ENCODE measurements around the gene DLGAP1.

DLGAP1 gene

DNA sequence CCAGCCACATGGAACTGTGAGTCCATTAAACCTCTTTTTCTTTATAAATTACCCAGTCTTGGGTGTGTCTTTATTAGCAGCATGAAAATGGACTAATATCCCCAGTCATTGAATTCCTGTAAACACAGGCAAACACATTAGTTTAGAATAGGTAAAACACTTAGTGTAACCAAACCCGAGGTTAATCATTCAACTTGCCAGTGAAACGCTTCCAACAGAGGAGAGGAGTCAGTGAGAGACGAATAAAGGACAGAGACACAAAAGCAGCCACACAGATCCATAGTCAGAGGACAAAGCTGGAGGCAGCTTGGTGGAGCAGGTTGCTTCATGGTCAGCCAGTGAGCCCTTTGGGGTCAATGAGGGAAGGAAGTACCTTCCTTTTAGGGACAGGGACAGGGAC is 657.1 kb downstream of the DLGAP1 start:
- DNase-seq = no peak

DNA sequence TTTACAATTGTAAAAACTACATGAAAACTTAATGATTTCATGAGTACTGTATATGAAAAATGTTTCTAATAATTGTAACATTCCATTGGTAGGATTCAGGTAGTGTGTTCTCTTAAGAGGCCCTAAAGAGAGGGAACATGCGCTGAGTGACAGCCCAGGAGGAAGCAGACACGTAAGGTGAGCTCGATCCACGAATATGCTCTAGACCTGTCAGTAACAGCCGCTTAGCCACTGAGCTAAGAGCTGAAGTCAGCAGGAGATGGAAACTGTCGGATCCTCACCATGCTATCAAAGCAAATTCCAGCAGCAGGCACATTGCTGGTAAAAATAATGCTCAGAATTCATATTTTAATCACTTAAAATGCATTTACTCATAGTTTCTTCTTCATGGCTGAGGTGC is 658.7 kb downstream of the DLGAP1 start:
- no peak for DNase-seq

DNA sequence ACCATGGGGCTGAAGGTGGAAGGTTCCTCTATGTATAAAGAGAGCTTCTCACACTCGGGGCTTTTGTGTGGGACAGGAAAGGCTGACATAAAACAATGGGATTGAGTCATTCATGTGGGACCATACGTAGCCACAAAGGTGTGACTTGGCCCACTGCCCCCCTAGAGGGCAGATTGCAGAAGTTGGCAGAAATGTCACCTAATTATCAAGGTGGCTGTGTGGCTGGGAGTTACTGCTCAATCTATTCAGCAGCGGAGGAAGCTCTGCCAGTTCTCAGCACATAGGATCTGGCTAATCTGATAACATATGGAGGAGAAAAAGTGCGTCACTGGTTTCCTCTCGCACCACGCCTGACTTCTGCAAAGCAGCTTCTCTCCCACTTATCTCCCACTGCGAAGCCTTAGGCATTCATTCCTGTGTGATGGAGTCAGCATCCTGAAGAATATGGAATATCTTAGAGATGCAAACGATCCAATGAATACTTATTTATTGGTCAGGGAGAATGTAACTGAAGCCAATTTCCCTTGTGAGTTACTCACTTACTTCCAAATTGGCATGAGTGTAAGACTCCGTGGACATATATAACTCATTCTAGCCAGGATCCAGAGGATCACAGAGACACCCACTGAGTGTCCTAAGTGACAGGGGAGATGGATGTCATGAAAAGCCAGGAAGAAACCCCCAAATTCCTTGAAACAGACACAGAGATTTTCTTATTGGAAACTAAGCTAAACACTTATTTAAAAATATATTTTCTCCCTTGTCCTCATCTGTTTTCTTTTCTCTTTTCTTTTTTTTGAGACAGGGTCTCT is 660.4 kb downstream of the DLGAP1 start:
- DNase-seq = no peak

DNA sequence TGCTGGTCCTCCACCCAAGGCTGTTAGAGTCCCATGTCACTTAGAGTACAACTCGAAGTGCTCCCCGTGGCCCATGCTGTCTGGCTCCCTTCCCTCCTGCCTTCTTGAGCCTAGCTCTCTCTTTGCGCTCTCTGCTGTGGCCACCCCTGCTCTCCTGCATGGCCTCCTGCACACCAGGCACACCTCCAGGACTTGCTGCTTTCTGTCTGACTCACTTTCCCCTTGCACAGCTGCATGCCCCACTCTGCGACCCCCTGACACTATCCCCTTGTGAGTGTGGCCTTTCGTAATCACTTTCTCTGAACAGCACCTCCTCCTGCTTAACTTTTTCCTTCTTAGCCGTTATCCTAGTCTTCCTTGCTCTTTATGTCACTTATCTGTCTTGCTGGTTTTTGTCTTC is 661.6 kb downstream of the DLGAP1 start:
- no peak for DNase-seq

DNA sequence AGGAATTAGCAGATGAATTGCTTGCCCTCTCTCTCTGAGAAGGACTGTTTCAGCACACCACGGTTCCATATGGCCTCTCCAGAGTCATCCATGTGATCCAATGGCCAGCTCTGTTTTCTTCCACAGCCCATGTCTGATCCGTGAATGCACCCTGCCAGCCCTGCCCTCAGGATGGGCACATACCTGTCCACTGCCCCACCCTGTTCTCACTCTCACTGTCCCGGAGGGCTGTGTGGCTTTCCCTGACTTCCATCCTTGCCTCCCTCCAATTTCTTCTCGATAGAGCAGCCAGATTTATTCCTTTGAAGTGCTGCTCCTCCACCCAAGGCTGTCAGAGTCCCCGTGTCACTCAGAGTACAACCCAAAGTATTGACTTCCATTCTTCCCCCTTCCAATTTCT is 662.0 kb downstream of the DLGAP1 start:
- no peak for DNase-seq

DNA sequence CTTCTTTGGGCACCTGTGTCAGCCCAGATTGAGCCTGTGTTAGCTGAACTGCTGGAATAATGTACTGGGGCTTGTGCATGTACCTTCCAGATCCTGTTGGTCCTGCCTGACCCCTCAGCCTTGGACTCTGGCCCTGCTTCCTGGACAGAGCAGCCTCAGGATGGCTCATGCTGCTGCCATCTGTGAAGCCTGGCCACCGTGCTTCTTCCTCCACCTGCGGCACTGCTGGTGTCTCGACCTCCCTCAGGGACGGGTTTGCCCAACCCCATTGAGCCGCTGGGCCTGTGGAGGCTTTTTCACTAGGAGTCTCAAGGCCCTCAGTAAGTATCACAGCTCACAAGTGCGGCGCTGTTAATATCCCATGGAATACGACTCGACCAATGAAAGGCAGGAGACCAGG is 662.4 kb downstream of the DLGAP1 start:
- no peak for DNase-seq

DNA sequence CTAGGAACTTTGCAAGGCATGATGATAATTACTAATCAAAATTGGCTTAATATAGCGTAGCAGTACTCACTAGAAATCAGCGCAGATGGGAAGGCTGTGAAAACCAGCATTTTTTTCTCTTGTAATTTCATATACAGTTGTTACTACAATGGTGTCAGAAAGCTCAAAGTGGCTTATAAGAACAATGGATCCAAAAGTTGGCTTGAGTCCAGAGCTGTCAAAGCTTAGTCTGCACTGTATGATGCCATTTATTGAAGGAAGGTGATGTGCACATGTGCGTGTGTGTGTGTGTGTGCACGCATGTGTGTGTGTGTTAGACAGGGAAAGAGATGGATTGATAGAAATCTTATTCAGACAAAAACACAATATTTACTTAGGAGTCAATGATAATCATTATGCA is 663.9 kb downstream of the DLGAP1 start:
- DNase-seq = no peak

DNA sequence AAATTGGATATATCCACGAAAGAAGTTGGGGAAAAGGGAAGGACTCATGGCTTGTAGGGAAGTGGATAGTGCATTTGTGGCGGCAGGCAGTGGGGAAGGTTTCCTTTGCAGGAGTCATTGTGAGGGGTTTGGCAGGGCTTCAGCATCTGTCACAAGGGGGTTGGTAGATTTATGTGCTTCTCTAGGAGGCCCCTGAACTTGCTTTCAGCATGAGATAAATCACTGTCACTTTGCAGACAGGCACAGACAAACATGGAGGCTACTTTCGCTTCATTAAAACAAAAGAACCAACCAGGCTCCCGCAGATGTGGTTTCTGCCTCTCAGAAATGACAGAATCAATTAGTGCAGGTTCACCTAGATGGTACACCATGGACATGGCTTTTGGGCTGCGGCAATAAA is 664.4 kb downstream of the DLGAP1 start:
- DNase-seq = no peak

DNA sequence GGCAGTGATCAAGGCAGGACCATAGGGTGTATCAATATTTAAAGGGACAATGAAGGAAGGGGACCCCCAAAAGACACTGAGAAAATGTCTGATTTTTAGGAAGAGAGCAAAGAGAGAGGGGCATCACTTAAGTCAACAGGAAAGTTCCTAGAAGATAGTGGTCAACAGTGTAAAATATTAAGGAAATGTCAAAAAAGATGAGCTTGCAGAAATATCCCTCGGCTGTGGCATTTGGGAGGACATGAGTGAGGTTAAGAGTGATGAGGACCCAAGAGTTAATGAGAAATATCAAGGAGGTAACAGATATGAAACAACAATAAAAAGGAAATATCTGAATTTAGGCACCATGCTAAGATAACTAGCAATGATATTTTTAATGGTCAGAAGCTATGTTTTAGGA is 665.6 kb downstream of the DLGAP1 start:
- no peak for DNase-seq

DNA sequence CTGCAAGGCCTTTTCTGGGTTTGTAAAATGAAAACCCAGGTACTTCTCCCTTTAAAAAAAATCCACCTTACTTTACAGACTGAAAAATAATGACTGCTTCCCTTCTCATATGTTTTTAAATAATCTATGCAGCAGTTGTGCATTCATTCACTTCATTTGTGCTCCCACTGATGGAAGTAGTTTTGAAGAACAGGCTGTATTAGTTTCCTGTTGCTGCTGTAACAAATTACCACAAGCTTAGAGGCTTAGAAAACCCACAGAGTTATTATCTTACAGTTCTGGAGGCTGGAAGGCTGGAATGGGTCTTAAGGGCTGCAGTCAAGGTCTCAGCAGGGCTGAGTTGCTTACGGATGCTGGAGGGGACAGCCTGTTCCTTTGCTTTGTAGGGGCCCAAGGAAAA is 670.2 kb downstream of the DLGAP1 start:
- no peak for DNase-seq

DNA sequence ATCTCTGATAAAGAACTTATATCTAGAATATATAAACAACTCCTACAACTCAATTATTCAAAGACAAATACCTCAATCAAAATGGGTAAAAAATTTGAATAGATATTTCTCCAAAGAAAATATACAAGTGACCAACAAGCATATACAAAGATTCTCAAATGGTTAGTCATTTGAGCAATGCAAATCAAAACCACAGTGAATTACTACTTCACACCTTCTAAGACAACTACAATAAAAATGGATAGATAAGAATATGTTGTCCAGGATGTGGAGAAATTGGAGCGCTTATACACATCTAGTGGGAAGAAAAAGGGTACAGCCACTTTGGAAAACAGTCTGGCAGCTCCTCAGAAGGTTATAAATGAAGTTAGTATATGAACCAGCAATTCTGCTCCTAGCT is 672.2 kb downstream of the DLGAP1 start:
- no peak for DNase-seq

DNA sequence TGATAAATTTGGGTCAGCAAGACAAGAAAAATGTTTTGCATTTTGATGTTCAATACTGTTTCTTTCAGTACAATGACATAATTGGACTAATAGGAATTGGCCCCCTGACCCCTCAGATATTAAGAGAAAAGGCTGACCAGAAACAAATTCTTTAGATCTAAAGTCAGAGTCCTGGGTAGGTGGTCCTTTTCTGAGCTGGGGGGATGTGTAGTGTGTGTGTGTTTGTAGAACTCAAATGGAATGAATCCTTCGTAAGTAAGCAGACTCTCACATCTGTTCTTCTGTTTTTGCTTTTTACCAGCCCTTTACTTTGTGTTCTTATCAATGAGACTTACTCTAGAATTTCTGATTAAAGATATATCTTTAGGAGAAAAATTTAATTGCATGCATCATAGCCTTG is 677.4 kb downstream of the DLGAP1 start:
- DNase-seq = no peak

DNA sequence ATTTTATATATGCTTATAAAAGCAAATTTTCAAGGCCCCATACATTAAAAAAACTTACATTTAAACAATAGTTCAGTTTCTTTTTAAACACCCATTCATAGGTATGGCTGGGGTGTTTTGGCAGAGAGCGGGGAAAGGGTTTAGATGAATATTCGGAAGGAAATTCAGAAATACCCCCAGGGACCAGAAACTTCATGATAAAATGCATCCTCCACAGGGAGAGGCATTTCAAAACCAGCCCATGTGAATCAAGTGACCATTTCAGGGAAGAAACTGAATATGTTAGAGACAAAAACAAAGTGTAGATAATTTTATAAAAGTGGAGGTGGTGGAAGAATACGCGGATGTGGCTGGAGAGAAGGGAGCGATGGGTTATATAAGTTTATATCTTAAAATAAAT is 678.0 kb downstream of the DLGAP1 start:
- no peak for DNase-seq

DNA sequence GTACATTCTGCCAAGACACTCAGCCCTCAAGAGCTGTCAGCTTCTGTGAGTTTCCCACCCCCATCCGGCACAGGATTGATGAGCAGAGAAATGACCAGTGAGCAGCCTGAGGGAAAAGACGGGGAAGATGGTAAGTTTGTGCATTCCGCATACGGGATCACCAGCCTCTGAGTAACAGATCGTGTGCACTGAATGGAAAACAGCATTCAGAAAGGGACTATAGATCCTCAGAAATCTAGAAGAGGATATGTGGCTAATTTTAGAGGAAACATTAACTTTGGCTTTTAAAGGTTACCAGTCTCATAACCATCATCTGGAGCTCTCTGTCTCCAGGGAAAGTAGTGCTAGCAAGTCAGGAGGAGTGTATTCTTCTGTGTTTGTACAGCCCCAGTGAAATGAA is 679.1 kb downstream of the DLGAP1 start:
- DNase-seq = no peak

DNA sequence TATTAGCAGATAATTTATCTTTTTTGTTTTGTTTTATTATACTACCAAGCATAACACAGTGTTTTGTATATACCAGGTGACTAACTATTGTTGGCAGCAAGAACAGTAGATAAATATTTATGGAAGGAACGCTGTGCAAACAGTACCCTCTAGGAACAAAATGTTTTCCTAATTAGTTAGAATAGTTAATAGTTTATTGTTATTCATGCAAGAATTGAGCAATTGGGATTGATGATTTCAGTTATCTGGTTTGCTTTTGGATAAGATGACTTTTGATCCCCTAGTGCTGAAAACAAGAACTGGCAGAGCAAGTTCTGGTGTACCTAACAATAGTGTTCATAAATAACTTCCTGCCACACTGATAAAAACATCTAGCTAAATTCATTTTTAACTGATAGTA is 681.8 kb downstream of the DLGAP1 start:
- DNase-seq = no peak

DNA sequence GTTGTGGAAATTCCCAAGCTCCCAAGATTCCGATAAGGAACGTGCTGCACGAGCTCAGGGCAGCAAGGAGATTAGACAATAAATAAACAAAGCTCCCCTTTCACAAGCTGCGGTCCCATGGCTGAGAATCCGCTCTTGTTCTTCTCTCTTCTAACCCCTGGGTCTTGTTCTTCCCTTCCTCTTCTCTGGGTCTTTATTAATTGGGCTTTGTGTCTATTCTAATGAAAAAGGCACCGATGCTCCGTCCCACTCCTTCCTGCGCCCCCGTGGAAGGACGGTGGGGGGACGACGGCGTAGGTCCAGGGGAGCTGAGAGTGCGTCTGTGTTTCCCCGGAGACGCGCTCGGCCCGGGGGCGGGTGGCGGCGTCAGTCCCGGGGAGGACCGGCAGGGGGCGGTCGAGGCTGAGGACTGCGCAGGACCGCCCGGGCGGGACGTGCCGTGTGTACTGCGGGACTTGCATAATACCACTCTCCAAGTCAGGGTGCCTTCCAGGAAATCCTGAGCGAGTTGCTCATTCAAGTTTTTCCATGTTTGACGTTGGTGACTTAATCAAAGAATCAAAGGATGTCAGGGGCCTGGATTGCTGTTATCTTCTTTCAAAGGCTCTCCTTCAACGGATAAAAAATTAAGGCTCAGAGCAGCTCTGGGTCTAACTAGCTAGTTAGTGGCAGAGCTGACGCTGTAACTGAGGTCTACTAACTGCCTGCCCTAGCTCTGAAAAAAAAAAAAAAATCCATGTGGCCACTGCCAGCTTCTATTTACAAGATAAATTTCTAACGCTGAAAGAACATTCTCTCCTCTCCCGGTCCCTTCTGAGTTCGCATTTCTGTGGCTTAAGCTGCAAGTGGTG is 683.8 kb downstream of the DLGAP1 start:
- DNase-seq = peak; percentile 59 to 70

DNA sequence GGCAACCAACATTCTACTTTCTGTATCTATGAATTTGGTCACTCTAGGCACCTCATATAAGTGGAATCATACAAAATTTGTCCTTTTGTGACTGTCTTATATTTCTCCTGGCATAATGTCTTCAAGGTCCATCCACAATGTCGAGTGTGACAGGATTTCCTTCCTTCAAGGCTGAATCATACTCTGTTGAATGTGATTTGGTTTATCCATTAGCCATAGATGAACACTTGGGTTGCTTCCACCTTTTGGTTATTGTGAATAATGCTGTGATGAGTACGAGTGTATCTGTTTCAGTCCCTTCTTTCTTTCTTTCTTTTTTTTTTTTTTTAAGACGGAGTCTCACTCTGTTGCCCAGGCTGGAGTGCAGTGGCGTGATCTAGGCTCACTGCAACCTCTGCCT is 693.8 kb downstream of the DLGAP1 start:
- no peak for DNase-seq

DNA sequence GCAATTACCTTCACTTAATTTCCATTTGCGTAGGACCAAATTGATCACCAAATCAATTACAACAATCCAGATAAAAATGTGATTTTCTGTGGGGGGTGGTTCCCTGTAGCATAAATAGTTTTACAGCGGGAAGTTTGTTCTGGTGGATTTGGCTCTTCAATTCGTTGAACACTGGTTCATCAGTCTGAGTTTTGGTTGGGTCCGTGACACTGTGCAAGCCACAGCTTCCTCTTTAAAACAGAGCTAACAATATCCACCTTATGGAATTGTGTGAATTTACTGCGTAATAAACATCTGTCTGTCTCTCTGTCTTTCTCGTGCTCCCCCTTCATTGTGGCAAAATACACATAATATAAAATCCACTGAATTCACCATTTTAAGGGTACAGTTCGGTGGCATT is 694.4 kb downstream of the DLGAP1 start:
- DNase-seq = no peak

DNA sequence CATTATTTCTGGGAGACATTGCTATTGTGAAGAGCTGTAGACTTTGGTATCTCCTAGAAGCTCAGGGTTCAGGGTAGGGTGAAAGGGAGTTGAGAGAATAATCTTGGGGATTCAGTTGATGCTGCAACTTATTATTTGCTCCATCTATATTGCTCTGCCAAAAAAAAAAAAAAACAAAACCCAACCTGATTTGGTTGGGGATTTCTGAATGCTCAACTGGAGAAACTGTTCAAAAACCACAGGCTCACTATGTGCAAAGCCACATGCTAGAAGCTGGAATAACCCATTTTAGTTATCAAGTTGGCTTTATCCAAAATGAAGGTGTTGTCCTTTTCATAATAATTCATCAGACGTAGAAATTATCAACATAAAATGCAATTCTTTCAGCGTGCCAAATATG is 696.0 kb downstream of the DLGAP1 start:
- no peak for DNase-seq

DNA sequence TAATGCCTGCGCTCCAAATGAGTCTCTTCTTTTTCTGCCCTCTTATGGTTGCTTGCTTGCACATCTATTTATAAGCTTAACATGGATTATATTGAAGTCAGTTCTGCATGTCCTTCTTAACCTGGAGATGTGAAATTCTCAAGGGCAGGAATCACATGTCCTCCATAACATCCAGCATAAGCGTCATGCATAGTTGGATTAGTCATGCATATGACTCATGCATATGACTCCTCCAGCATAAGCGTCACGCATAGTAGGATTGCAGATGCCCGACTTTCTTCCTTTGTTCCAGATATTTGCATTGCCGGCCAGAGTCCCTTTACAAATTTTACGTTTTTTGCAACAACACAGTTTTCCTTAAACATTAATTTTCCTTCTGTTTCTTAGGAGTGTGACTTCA is 696.6 kb downstream of the DLGAP1 start:
- no peak for DNase-seq

DNA sequence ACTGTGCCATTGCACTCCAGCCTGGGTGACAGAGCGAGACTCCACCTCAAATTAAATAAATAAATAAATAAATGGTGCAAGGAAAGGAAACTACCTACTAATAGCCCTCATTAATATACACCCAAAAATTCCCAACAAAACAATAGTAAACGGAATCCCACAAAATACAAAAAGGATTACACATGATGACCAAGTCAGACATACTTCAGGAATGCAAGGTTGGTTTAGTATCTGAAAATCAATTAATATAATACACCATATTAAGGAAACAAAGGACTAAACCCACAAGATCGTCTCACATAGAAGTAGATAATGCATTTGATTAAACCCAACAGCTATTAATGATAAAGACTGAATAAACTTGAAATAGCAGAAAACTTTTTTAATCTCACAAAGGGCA is 697.7 kb downstream of the DLGAP1 start:
- DNase-seq = no peak

DNA sequence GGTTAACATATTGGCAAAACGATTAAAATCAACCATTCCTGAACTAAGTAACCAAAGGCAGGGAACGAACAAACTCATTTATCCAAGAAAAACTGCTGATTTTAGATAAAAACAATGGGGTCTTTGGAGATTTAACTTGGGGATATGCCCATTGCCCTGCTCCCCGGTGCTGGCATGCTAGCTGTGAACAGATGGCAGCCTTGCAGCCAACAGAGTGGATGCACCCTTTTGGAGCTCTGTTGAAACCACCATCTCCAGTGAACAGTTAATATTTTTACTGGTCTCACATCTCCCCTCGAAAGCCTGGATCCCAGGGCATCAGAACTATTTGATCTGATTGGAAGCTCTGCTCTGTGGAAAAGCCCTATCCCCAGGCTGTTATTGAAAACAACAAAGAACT is 702.0 kb downstream of the DLGAP1 start:
- no peak for DNase-seq

DNA sequence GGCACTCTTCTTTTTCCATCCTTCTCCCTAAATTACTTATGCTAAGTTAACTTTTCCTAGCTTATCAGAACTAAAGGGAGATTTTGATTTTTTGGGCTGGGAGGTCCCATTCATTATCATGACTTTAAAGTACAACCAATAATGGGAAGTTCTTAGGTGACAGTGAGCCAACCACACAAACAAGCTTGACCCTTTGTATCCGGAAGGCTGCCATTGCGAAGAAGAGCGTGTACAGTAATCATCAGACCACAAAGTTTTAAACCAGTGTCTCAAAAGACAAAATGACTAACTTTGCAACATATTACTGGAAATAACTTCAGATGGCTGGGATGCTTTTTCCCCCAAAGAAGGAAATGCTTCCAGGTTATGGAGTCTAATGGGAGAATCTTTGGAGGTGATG is 707.0 kb downstream of the DLGAP1 start:
- DNase-seq = no peak

DNA sequence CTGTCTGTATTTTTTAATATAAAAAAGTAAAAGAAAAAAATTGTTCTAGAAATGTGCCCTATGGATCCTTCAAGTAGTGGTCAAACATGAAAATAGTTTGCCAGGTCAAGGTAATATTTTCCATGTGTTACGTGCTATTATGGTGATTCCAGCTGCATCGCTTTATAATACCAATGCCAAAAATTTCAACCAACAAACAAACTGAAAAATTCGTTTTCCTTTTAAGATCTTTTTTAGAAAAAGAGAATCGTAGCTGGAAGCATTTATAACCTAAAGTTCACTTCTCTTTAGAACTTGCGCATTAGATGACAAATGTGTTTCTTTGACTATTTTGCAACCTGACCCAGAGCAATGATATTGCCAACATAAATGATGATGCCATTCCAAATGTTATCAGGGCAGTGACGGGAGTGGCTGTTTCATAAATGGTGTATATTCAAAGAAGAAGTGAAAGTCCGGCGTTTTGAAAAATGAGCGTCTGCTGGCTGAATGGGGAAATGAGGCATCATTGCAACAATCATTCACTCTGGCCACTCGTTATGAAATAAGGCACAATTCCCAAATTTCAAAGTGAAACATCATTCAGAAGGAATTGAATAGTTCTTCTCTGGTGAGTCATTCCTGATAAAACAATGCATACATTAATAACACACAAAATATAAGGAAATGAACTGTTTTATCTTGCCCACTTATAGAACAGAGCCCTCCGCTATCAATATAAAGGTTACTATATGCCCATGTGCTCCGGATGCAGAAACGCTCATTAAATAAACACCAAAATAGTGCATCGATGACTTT is 707.7 kb downstream of the DLGAP1 start:
- DNase-seq = peak; percentile 9 to 57
